Measurements from ENCODE around the gene NAPEPLD.
"Not testable (repeated sequence)": the region's sequence is repeated elsewhere in the genome, so short reads cannot be mapped to it uniquely, and the experiment has no call there.

NAPEPLD gene

DNA sequence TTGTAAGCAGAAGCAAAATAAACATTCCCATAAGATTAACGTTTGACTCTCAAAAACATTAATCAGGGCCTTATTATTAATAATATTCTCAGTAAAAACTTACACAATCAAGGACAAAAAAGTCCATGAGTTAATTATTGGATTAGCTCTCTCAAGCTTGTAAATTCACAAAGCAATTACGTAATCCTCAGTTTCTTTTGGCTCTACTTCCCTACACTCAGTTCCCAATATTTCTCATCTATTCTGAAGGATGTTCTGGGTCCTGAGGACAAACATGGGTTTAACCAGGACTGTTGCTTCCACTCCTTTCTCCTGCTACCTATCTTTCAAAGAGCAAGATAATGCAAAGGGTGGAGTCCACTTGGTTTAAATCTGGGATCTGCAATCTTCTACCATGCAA lies 89.4 kb downstream of the NAPEPLD start:
- DNase-seq = no peak

DNA sequence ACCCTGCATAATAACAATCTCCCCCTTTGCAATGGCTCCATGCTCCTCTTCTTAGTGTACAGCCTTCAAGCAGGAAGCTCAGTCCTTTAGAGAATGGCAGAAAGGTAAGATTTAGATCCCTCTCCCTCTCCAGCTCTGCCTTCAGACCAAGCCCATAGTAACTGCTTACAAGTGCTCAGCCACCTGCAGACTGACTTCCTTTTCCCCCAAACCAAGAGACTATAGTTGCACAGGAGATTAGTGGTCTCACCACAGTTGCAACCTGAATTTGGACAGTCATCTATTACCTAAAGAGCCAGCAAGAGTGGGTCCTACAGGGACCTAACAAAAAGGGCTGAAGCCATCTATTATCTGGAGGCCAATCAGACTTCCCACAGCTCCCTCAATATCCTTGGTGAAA lies 90.8 kb downstream of the NAPEPLD start:
- no peak for DNase-seq

DNA sequence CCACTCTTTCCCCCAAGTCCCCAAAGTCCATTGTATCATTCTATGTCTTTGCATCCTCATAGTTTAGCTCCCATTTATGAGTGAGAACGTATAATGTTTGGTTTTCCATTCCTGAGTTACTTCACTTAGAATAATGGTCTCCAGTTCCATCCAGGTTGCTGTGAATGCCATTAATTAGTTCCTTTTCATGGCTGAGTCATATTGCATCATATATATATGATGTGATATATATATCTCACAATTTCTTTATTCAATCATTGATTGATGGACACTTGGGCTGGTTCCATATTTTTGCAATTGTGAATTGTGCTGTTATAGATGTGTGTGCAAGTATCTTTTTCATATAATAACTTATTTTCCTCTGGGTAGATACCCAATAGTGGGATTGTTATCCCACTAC lies 92.9 kb downstream of the NAPEPLD start:
- not testable (repeated sequence) for DNase-seq

DNA sequence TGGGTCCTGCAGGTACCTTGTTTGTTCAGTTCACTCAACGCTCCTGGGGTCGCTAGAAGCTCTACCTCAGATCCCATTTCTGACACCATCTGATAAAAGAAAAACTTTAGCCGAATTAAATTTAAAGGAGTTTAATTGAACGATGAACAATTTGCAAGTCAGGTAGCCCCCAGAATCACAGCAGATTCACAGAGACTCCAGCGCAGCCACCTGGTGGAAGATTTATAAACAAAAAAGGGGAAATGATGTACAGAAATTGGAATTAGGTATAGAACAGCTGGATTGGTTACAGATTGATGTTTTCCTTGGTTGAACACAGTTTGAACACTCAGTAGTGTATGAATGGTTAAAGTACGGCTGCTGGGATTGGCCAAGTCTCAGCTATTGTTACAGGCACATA lies 97.4 kb downstream of the NAPEPLD start:
- no peak for DNase-seq

All from stimulated activated CD4-positive, alpha-beta T cell treated with anti-CD3 and anti-CD28 coated beads, Interleukin-12 subunit alpha, Interleukin-12 subunit beta, amount 100 ng/mL, for 4 hours (primary cell).